ENCODE measurements around the gene SSC4D.
A peak's percentile ranks its signal among the peaks of the same experiment; 100 is the strongest.
"Not testable (repeated sequence)": the region's sequence is repeated elsewhere in the genome, so short reads cannot be mapped to it uniquely, and the experiment has no call there.

Gene SSC4D

DNA sequence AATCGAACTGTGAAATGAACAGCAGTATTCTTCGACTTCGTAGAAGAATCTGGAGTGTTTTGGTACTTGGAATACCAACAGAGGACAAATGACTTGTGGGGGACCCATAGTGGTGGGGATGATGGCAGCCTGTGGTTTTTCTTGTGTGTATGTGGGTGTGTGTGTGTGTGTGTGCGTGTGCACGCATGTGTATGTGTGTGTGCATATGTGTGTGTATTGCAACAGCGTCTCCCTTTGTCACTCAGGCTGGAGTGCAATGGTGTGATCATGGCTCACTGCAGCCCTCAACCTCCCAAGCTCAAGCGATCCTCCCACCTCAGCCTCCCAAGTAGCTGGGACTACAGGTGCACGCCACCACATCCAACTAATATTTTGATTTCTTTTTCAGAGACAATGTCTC is 41.3 kb downstream of the SSC4D start:
- no peak for DNase-seq (ENCODE audit: low read depth)
- no peak for TF ChIP-seq POLR2A (IDR thresholded peaks at IDR 0.05; ENCODE audit: extremely low read depth, insufficient read length)
- TF ChIP-seq, protein P1, sequence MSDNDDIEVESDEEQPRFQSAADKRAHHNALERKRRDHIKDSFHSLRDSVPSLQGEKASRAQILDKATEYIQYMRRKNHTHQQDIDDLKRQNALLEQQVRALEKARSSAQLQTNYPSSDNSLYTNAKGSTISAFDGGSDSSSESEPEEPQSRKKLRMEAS (IDR thresholded peaks at IDR 0.05; ENCODE audit: low read depth, low read length), result no peak
- H3K4me3 ChIP-seq (ENCODE audit: low read depth, low read length), result no peak overlapping the region

DNA sequence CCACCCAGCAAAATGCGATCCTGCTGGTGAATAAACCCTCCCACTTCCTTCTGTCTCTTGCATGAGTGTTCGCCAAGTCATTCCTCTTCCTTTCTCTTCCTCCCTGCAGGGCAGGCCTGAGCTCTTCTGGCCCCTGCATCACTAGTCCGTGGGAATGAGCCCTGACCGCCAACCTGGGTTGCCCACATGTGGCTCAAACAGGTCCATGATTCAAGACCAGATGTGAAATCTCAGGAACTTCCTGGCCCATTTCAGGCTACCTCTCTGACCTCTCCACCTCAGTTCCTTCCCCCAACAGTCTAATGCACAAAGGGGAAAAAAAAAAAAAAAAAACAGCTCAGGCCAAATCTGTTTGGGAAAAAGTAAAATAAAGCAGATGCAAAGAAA is 45.3 kb downstream of the SSC4D start:
- DNase-seq (ENCODE audit: low read depth), result peak; percentile 88
- peak; percentile 2; the same call in 1 of the 2 replicates for TF ChIP-seq MYC (IDR thresholded peaks at IDR 0.05; ENCODE audit: low read depth, low read length)
- TF ChIP-seq, protein P1 (IDR thresholded peaks at IDR 0.05; ENCODE audit: low read depth, low read length), result peak; percentile 36; the same call in 1 of the 2 replicates
- no peak for TF ChIP-seq POLR2A (IDR thresholded peaks at IDR 0.05; ENCODE audit: extremely low read depth, insufficient read length)
- TF ChIP-seq, protein P2, sequence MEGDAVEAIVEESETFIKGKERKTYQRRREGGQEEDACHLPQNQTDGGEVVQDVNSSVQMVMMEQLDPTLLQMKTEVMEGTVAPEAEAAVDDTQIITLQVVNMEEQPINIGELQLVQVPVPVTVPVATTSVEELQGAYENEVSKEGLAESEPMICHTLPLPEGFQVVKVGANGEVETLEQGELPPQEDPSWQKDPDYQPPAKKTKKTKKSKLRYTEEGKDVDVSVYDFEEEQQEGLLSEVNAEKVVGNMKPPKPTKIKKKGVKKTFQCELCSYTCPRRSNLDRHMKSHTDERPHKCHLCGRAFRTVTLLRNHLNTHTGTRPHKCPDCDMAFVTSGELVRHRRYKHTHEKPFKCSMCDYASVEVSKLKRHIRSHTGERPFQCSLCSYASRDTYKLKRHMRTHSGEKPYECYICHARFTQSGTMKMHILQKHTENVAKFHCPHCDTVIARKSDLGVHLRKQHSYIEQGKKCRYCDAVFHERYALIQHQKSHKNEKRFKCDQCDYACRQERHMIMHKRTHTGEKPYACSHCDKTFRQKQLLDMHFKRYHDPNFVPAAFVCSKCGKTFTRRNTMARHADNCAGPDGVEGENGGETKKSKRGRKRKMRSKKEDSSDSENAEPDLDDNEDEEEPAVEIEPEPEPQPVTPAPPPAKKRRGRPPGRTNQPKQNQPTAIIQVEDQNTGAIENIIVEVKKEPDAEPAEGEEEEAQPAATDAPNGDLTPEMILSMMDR (IDR thresholded peaks at IDR 0.05; ENCODE audit: low read depth, low read length), result no peak
- H3K4me3 ChIP-seq (ENCODE audit: low read depth, low read length), result peak overlapping the region; percentile 60

DNA sequence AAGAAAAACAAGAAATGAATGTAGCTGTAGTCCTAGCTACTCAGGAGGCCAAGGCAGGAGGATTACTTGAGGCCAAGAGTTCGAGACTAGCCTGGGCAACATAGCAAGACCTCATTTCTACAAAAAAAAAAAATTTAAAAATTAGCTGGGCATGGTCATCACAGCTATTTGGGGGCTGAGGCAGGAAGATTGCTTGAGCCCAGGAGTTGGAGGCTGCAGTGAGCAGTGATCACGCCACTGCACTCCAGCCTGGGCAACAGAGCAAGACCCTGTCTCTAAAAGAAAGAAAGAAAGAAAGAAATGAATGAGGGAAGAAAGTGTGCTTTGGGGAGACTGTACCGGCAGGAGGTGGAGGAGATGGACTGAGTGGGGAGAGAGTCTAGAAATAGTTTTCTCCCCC is 45.7 kb downstream of the SSC4D start:
- DNase-seq (ENCODE audit: low read depth), result not testable (repeated sequence)
- peak overlapping the region; percentile 60 for H3K4me3 ChIP-seq (ENCODE audit: low read depth, low read length)

DNA sequence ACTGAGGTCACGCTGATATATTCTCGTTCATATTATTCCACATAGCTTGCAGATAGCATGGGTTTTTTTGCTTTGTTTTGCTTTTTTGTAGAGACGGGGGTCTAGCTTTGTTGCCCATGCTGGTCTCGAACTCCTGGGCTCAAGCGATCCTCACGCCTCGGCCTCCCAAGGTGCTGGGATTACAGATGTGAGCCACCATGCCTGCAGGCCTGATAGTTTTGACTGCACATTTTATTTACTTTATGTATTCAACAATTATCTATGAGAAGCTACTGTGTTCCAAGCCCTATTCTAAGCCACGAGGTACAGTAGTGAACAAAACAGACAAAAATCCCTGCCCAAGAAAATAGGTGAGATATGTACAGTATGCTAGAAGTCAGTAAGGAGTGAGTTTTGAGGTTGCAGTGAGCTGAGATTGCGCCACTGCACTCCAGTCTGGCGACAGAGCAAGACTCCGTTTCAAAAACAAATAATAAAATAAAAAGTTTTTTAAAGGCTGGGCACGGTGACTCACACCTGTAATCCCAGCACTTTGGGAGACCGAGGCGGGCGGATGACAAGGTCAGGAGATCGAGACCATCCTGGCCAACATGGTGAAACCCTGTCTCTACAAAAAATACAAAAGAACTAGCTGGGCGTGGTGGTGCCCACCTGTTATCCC is 49.4 kb downstream of the SSC4D start:
- TF ChIP-seq, protein P1 (IDR thresholded peaks at IDR 0.05; ENCODE audit: low read depth, low read length), result no peak
- TF ChIP-seq, protein P2 (IDR thresholded peaks at IDR 0.05; ENCODE audit: low read depth, low read length), result no peak
- TF ChIP-seq MYC (IDR thresholded peaks at IDR 0.05; ENCODE audit: low read depth, low read length), result no peak
- TF ChIP-seq POLR2A (IDR thresholded peaks at IDR 0.05; ENCODE audit: extremely low read depth, insufficient read length), result no peak
- H3K4me3 ChIP-seq (ENCODE audit: low read depth, low read length), result peak overlapping the region; percentile 61

DNA sequence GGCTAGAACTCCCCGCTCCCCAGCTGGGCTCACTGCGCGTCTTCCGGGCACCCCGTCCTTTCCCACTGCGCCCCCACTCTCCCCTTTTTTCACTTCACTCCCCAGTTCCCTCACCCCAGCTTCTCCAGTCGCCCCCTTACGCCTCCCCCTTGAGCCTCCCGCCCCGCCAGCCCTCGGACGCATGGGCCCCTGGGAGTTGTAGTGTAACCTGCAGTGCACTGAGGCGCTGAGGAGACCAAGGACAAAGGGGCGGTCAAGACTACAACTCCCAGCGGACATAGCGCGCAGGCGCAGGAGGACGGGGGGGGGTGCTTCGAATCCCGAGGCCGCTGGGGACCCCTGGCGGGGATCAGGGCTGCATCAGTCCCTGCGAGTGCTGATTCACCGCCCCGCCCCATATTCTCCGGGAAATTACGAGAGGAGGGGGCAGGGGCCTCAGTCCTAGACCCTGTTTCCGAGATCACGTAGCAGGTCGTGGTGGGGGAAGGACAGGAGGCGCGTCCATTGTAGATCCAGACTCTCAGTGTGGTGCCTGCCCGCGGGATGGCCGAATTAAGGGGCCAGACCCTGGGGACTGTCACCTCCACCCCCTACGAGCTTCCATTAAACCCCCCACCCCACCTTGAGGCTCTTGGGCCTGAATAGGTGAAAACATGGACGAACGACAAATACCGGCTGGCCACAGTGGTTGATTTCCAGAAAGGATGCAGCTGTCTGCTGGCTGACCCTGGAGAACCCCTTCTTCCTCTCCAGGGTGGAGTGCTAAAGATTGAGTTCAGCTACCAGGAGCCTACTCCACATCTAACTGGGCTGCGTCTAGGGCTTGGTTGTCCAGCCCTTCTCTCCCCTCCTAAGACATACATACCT is 50.2 kb downstream of the SSC4D start:
- TF ChIP-seq POLR2A (IDR thresholded peaks at IDR 0.05; ENCODE audit: extremely low read depth, insufficient read length), result peak; percentile 47
- TF ChIP-seq, protein P1 (IDR thresholded peaks at IDR 0.05; ENCODE audit: low read depth, low read length), result no peak
- TF ChIP-seq, protein P2 (IDR thresholded peaks at IDR 0.05; ENCODE audit: low read depth, low read length), result peak; percentile 75
- TF ChIP-seq MYC (IDR thresholded peaks at IDR 0.05; ENCODE audit: low read depth, low read length), result no peak; the same call in none of the 2 replicates
- DNase-seq (ENCODE audit: low read depth), result peak; percentile 99
- H3K4me3 ChIP-seq (ENCODE audit: low read depth, low read length), result peak overlapping the region; percentile 63

More for the DNA sequence above, 49.4 kb downstream of the SSC4D start:
- peak; percentile 56 for DNase-seq (ENCODE audit: low read depth)

DNA sequence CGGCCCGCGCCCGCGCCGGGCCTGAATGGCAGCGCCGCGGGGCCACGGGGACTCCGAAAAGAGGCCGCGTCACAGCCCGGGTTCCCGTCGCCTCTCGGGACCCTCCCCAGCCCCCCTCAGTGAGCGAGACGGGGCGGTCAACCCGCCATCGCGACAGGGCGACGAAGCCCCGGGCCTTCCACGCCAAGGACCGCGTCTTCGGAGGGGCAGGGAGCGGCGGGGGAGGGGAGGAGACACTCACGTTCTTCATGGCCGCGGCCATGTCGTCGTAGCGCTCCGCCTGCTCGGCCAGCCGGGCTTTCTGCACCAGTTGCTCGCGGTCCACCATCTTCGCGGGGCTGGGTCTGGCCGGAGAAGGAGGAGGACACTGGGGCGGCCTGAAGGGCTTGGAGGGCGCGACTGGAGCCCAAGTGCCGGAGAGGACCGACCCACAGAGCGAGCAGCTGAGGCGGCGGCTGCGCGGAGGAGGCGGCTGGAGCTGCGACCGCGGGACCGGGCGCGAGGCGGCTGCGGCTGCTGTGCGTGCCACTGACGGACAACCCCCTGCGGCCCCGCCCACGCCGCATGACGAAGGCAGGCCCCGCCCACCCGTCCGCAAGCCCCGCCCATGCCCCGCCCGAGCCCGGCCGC is 50.9 kb downstream of the SSC4D start, which contains the start of gene YWHAG:
Gene YWHAG, minus strand, starts transcription at position 511 of the 630 bp plus-strand sequence. Its CDS starts 183 bp downstream, at position 328.
- peak within 1 kb of the TSS; percentile 80 for H3K4me3 ChIP-seq (ENCODE audit: low read depth, low read length)
- TF ChIP-seq POLR2A (IDR thresholded peaks at IDR 0.05; ENCODE audit: extremely low read depth, insufficient read length) (peak; percentile 99), MYC (IDR thresholded peaks at IDR 0.05; ENCODE audit: low read depth, low read length) (peak; percentile 83)
- TF ChIP-seq, protein P2 (IDR thresholded peaks at IDR 0.05; ENCODE audit: low read depth, low read length), result no peak
- TF ChIP-seq, protein P1 (IDR thresholded peaks at IDR 0.05; ENCODE audit: low read depth, low read length), result peak; percentile 58; the same call in 1 of the 2 replicates
- peak; percentile 93 for DNase-seq (ENCODE audit: low read depth)
